ENCODE data around the gene SLC24A3.

DNA sequence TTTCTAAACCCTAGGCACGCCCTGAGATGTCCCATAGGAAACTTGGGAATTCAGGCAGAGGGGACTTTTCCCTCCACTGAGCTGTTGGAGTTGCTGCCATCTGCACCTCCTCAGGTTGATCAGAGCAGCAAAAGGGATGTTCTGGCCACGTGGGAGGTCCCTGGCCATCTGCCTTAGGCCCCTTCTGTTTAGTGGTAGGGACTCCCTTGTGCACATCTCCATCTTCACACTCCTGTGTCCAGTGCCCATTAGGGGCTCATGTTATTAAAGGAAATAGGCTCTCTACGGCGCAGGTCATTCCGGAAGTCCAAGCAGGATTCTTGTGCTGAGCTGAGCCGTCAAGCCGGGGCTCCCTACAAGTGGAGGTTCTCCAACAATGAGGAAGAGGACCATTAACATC lies 307.8 kb downstream of the SLC24A3 start:
- TF ChIP-seq, protein P1, sequence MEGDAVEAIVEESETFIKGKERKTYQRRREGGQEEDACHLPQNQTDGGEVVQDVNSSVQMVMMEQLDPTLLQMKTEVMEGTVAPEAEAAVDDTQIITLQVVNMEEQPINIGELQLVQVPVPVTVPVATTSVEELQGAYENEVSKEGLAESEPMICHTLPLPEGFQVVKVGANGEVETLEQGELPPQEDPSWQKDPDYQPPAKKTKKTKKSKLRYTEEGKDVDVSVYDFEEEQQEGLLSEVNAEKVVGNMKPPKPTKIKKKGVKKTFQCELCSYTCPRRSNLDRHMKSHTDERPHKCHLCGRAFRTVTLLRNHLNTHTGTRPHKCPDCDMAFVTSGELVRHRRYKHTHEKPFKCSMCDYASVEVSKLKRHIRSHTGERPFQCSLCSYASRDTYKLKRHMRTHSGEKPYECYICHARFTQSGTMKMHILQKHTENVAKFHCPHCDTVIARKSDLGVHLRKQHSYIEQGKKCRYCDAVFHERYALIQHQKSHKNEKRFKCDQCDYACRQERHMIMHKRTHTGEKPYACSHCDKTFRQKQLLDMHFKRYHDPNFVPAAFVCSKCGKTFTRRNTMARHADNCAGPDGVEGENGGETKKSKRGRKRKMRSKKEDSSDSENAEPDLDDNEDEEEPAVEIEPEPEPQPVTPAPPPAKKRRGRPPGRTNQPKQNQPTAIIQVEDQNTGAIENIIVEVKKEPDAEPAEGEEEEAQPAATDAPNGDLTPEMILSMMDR (IDR thresholded peaks at IDR 0.05; ENCODE audit: insufficient read depth, low read depth, low read length): no peak
- no peak for TF ChIP-seq EZH2 (IDR thresholded peaks at IDR 0.05; ENCODE audit: insufficient read depth, low read length)

All from astrocyte (in vitro differentiated cells and primary cell).